Kidney (tissue), 14 donors: Measurements from ENCODE around the gene USP2. TPM values are rescaled to one million over a fixed set of nuclear protein-coding genes. Genes with fewer than 3 reads are reported as not detected.

ENCODE experiments used
- DNase-seq, 5 donors: peaks; one replicate each; pipeline ENCODE4 v3.0.0-alpha.2; 2013 to 2020
- FAIRE-seq: peaks from 2 replicates; lab custom pipeline; 2012; peaks lifted over from hg19 to GRCh38; lab: Jason Lieb, UNC
- H3K27ac ChIP-seq, 2 donors: one replicate each; pipeline ENCODE4 v1.7.0; 2013; ENCODE audit warnings: low read depth in 2 of 2, low read length in 2 of 2, inconsistent platforms in 1 of 2
- H3K27me3 ChIP-seq: one replicate; pipeline ENCODE4 v1.7.1; 2013; ENCODE audit warnings: low read length, inconsistent platforms; ENCODE audit not compliant: control insufficient read depth, insufficient read depth
- H3K36me3 ChIP-seq, 3 donors: one replicate each; pipeline versions ENCODE4 v1.7.0 to v1.7.1; 2013; ENCODE audit warnings: low read length in 3 of 3, control low read depth in 1 of 3, inconsistent platforms in 1 of 3; ENCODE audit not compliant: insufficient read depth in 3 of 3, control insufficient read depth in 2 of 3
- H3K4me1 ChIP-seq, 3 donors: one replicate each; pipeline versions ENCODE4 v1.7.0 to v1.7.1; 2013; ENCODE audit warnings: low read length in 3 of 3, inconsistent platforms in 1 of 3, low read depth in 1 of 3; ENCODE audit not compliant: control insufficient read depth in 2 of 3, insufficient read depth in 2 of 3
- H3K4me3 ChIP-seq, 3 donors: one replicate each; pipeline versions ENCODE4 v1.7.0 to v1.8.1; 2013; ENCODE audit warnings: low read length in 3 of 3, control low read depth in 1 of 3, inconsistent platforms in 1 of 3
- H3K9ac ChIP-seq, 3 donors: one replicate each; pipeline versions ENCODE4 v1.7.0 to v1.7.1; 2013; ENCODE audit warnings: low read length in 3 of 3, control low read depth in 1 of 3, inconsistent platforms in 1 of 3
- H3K9me3 ChIP-seq, 3 donors: one replicate each; pipeline versions ENCODE4 v1.7.0 to v1.7.1; 2013; ENCODE audit warnings: low read length in 3 of 3, control low read depth in 1 of 3, inconsistent platforms in 1 of 3; ENCODE audit not compliant: control insufficient read depth in 2 of 3, insufficient read depth in 1 of 3
- CTCF ChIP-seq: IDR thresholded peaks from 3 replicates; pipeline ENCODE4 v1.5.1; 2012; ENCODE audit warnings: mild to moderate bottlenecking, moderate library complexity, borderline replicate concordance; ENCODE audit not compliant: insufficient read depth; ENCODE audit errors: extremely low read depth
- intact Hi-C: fragments of 100-400 bp; cut with DNase I; formaldehyde crosslinking; loops from one replicate; pipeline ENCODE4 v1.11.1; 2022
- polyA plus RNA-seq: library from polyadenylated mRNA; stranded (reverse); fragments of 350-450 nt; fragmentation: Illumina TruSeq; extraction: RNeasy Lipid Tissue Mini Kit (QIAGEN cat#74804); gene quantifications from one replicate; pipeline ENCODE4 v1.2.3, GENCODE V29; 2014; ENCODE audit warnings: low read depth, low replicate concordance; ENCODE audit not compliant: insufficient read depth
- total RNA-seq: library from RNA; stranded (reverse); fragmentation: NEBNext Ultra II Directional; extraction: Animal tissue kit (Norgen Biotek cat#: 25700); gene quantifications from one replicate; pipeline ENCODE4 v1.2.1, GENCODE V29; 2021
- donor health status: control.
- donor health status: control.
- donor health status: control.
- donor health status: control.
- donor health status: control.
- donor health status: DM: yes; HTN: yes; CAD: no.
- donor health status: Normal renal cell carcinoma (clear cell type).

USP2 gene
- total and polyA plus RNA-seq, 2 donors from 2014 or later: 30.4 to 57.6 TPM

GRCh38 chr11:119316016-119316728 is 65.3 kb downstream of the USP2 start:
- H3K4me1 ChIP-seq: peaks cover 0 to 24% (median 9%) of the 10 kb centered on the region in 3 donors
- no peaks in the 10 kb centered on the region for H3K27me3 ChIP-seq
- TF ChIP-seq CTCF: no peak
- intact Hi-C loops: no loop called here
- no peaks in the 10 kb centered on the region for H3K9me3 ChIP-seq
- peak overlapping the region in 1 of 3 donors; percentile 58 for H3K9ac ChIP-seq
- H3K36me3 ChIP-seq: no peaks in the 10 kb centered on the region
- DNase-seq: peak in 4 of 5 donors; percentile 52 to 88 (median 73)
- H3K27ac ChIP-seq: peak overlapping the region; percentile 41 to 71
- H3K4me3 ChIP-seq: peak overlapping the region; percentile 10 to 57 (median 30)
- no peak for FAIRE-seq

GRCh38 chr11:119315131-119316015 is 66.1 kb downstream of the USP2 start:
- DNase-seq (peak in 4 of 5 donors; percentile 62 to 81 (median 74)), FAIRE-seq (no peak)
- H3K4me1 ChIP-seq: peaks cover 0 to 20% (median 9%) of the 10 kb centered on the region in 3 donors
- H3K4me3 ChIP-seq: peak overlapping the region; percentile 10 to 57 (median 30)
- no peak for TF ChIP-seq CTCF
- intact Hi-C loops: no loop called here
- H3K9ac ChIP-seq: peak overlapping the region in 1 of 3 donors; percentile 58
- H3K36me3 ChIP-seq: no peaks in the 10 kb centered on the region
- H3K27ac ChIP-seq: peak overlapping the region; percentile 43 to 71
- no peaks in the 10 kb centered on the region for H3K9me3 ChIP-seq
- no peaks in the 10 kb centered on the region for H3K27me3 ChIP-seq

GRCh38 chr11:119314726-119315125 is 66.8 kb downstream of the USP2 start:
- DNase-seq: peak in 1 of 5 donors; percentile 51
- intact Hi-C loops: no loop called here
- FAIRE-seq: no peak
- TF ChIP-seq CTCF: no peak
- Histone ChIP-seq H3K9ac (no peak overlapping the region), H3K27me3 (no peaks in the 10 kb centered on the region), H3K4me1 (peaks cover 0 to 20% (median 9%) of the 10 kb centered on the region in 3 donors), H3K4me3 (peak overlapping the region in 1 of 3 donors; percentile 6), H3K9me3 (no peaks in the 10 kb centered on the region), H3K27ac (peak overlapping the region in 1 of 2 donors; percentile 71), H3K36me3 (no peaks in the 10 kb centered on the region)
